ENCODE measurements around the gene FBXW8.
"Not testable (repeated sequence)": the region's sequence is repeated elsewhere in the genome, so short reads cannot be mapped to it uniquely, and the experiment has no call there.

FBXW8 gene

GRCh38 chr12:117042862-117043261 lies 132.1 kb downstream of the FBXW8 start:
- DNase-seq = no peak

GRCh38 chr12:117044311-117044710 lies 133.6 kb downstream of the FBXW8 start:
- no peak for DNase-seq

GRCh38 chr12:117044790-117045159 lies 134.0 kb downstream of the FBXW8 start:
- DNase-seq = no peak

GRCh38 chr12:117045160-117046010 lies 134.6 kb downstream of the FBXW8 start:
- no peak for DNase-seq

GRCh38 chr12:117046011-117046369 lies 135.2 kb downstream of the FBXW8 start:
- no peak for DNase-seq

GRCh38 chr12:117046425-117046824 lies 135.7 kb downstream of the FBXW8 start:
- DNase-seq = no peak

- DNase-seq = no peak
Observed at GRCh38 chr12:117046861-117047530, 136.2 kb downstream of the FBXW8 start.

GRCh38 chr12:117047810-117048584 lies 137.2 kb downstream of the FBXW8 start:
- no peak for DNase-seq

- DNase-seq = no peak
Observed at GRCh38 chr12:117048585-117048904, 137.8 kb downstream of the FBXW8 start.

- DNase-seq = no peak
Observed at GRCh38 chr12:117049295-117049694, 138.5 kb downstream of the FBXW8 start.

GRCh38 chr12:117050060-117050459 lies 139.3 kb downstream of the FBXW8 start:
- DNase-seq = no peak

- no peak for DNase-seq
Observed at GRCh38 chr12:117051380-117051779, 140.6 kb downstream of the FBXW8 start.

- no peak for DNase-seq
Observed at GRCh38 chr12:117052386-117053049, 141.8 kb downstream of the FBXW8 start.

- no peak for DNase-seq
Observed at GRCh38 chr12:117053050-117053400, 142.3 kb downstream of the FBXW8 start.

GRCh38 chr12:117053597-117054201 lies 142.9 kb downstream of the FBXW8 start:
- DNase-seq = no peak

GRCh38 chr12:117054279-117054678 lies 143.5 kb downstream of the FBXW8 start:
- no peak for DNase-seq

- DNase-seq = not testable (repeated sequence)
Observed at GRCh38 chr12:117057626-117058025, 146.9 kb downstream of the FBXW8 start.

GRCh38 chr12:117058442-117059072 lies 147.8 kb downstream of the FBXW8 start:
- DNase-seq = no peak

GRCh38 chr12:117059156-117059555 lies 148.4 kb downstream of the FBXW8 start:
- DNase-seq = no peak

GRCh38 chr12:117060246-117060928 lies 149.6 kb downstream of the FBXW8 start:
- no peak for DNase-seq

- DNase-seq = no peak
Observed at GRCh38 chr12:117060929-117061305, 150.2 kb downstream of the FBXW8 start.

GRCh38 chr12:117061555-117062079 lies 150.9 kb downstream of the FBXW8 start:
- DNase-seq = no peak
